Neutrophil (primary cell): ENCODE data around the gene C16orf90.

Experiments used
- H3K27ac ChIP-seq: fragments of 200-600 bp; sonication (generic); 2 replicates; pipeline ENCODE4 v1.5.1; 2016; ENCODE audit warnings: mild to moderate bottlenecking, moderate library complexity
- H3K27me3 ChIP-seq: fragments of 200-600 bp; sonication (generic); 2 replicates; pipeline ENCODE4 v1.6.0; 2016; ENCODE audit warnings: mild to moderate bottlenecking
- H3K36me3 ChIP-seq: fragments of 200-600 bp; sonication (generic); 2 replicates; pipeline ENCODE4 v1.5.1; 2017
- H3K4me1 ChIP-seq, 2 experiments: fragments of 200-600 bp in 1 of 2; sonication (generic) in 1 of 2; 1 replicate in 1 of 2; 2 replicates in 1 of 2; pipeline versions ENCODE4 v1.5.1 to v1.6.1; 2013 to 2016; ENCODE audit warnings: low read depth in 1 of 2, low read length in 1 of 2, mild to moderate bottlenecking in 1 of 2, moderate library complexity in 1 of 2; ENCODE audit not compliant: control insufficient read depth in 1 of 2, insufficient read depth in 1 of 2
- H3K4me3 ChIP-seq, 2 experiments: fragments of 200-600 bp in 1 of 2; sonication (generic) in 1 of 2; 1 replicate in 1 of 2; 2 replicates in 1 of 2; pipeline ENCODE4 v1.5.1; 2013 to 2016; ENCODE audit warnings: low read depth in 1 of 2, low read length in 1 of 2, mild to moderate bottlenecking in 1 of 2, moderate library complexity in 1 of 2
- H3K9me3 ChIP-seq: fragments of 200-600 bp; sonication (generic); 2 replicates; pipeline ENCODE4 v1.5.1; 2016
- TF ChIP-seq, protein P1 (sequence below): fragments of 200-600 bp; sonication (generic); IDR thresholded peaks from 2 replicates; pipeline ENCODE4 v1.5.1; 2016; ENCODE audit warnings: antibody characterized with exemption

C16orf90 gene, protein sequence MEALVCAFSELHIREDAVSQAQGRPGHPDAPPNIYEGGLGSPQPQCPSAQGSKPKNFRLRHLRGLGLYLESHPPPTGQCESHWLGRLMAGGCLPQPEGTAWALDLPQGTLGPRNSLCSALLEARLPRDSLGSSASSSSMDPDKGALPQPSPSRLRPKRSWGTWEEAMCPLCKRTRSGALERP

DNA sequence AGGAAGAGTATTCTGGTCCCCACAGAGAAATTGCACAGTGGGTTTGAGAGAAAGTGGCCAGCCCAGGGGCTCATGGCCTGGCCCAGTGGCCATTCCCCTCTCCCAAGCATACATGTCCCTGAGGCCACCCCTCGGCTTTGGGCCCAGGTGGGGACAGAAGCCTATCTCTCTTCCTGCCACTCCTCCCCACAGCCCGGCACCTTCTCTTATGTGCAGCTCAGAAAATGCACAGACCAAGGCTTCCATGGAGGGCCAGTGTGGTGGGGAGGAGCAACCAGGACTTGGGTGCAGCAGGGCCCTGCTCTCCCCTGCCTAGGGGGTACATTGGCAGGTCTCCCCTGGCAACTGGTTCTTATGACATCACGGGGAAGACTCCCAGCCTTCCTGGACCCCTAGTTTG is at the start of gene C16orf90:
Gene C16orf90 (minus strand): TSS at position 314 of the 400 bp plus-strand sequence. CDS start 68 bp downstream, at position 246.
- H3K9me3 ChIP-seq, result no peaks in the 10 kb centered on the region
- TF ChIP-seq, protein P1, sequence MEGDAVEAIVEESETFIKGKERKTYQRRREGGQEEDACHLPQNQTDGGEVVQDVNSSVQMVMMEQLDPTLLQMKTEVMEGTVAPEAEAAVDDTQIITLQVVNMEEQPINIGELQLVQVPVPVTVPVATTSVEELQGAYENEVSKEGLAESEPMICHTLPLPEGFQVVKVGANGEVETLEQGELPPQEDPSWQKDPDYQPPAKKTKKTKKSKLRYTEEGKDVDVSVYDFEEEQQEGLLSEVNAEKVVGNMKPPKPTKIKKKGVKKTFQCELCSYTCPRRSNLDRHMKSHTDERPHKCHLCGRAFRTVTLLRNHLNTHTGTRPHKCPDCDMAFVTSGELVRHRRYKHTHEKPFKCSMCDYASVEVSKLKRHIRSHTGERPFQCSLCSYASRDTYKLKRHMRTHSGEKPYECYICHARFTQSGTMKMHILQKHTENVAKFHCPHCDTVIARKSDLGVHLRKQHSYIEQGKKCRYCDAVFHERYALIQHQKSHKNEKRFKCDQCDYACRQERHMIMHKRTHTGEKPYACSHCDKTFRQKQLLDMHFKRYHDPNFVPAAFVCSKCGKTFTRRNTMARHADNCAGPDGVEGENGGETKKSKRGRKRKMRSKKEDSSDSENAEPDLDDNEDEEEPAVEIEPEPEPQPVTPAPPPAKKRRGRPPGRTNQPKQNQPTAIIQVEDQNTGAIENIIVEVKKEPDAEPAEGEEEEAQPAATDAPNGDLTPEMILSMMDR, result no peak
- peaks cover 3 to 6% of the 10 kb centered on the region in 2 experiments for H3K4me1 ChIP-seq
- H3K4me3 ChIP-seq, result no peak within 1 kb of the TSS
- peaks cover 13% of the 10 kb centered on the region for H3K27me3 ChIP-seq
- no peak within 1 kb of the TSS for H3K27ac ChIP-seq
- no peaks in the 10 kb centered on the region for H3K36me3 ChIP-seq

DNA sequence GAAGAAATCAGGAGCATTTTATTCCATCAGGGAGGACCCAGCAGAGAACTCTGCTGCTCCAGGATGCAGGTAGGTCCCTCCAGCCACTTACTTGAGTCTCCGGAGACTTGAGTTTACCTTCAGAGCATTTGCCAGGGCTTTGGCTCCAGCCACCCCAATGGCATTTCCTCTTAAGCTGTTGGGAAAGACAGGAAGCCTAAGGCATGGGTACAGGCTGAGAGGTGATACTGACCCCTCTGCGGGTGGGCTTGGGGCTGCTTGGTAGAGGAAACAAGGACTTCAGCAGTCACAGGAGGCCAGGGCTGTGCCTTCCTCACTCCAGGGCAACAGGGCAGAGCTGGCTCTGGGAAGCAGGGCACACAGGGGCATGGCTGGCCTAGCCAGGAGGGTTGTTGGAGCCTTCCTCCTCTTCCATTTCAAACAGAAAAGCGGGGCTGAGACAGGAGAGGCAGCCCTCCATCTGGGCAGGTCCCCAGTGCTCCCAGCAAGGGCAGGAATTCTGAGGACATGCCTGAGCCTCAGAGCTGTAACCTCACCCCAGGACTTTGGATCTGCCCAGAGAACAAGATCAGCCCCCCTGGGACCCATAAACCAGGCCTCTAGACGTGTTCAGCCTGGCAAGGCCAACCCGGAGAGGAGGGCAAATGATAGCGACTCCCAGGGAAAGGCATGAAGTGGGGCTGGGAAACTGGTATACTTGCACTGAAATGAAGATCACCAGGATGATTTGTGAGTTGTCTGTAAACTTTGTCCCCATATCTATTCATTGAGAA is 47.5 kb upstream of the C16orf90 start:
- TF ChIP-seq, protein P1, result no peak
- no peaks in the 10 kb centered on the region for H3K36me3 ChIP-seq
- no peaks in the 10 kb centered on the region for H3K27me3 ChIP-seq
- no peaks in the 10 kb centered on the region for H3K9me3 ChIP-seq
- H3K27ac ChIP-seq, result no peak overlapping the region
- no peaks in the 10 kb centered on the region for H3K4me1 ChIP-seq
- H3K4me3 ChIP-seq, result no peak overlapping the region

DNA sequence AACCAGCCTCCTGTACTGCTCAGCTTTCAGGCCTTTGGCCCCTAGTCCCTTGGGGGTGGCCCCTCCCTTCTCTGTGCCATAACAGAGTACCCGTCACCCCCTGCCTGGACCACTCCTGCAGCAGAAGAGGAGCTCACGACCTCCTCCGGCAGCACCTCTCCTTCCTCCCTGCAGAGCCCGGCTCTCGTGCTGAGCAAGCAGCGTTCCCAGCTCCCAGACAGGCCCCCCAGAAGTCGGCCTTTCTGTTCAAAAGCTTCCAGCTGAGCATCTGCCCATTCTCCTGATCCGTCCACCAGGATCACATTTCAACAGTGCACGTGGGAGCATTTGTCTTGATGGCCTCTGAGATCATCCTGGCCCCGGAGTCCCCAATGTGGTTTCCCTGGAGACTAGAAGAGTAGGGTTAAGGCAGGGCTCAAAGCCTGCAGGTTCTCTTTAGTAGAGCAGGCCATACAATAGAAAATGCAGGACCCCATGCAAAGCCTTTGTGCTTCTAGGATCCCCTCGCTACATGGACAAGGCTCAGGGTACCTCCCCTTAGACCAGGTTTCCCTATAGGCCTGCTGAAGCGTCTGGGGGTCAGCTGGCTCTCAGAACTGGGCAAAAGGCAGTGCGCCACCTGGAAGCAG is 46.4 kb upstream of the C16orf90 start:
- no peaks in the 10 kb centered on the region for H3K27me3 ChIP-seq
- no peaks in the 10 kb centered on the region for H3K4me1 ChIP-seq
- H3K4me3 ChIP-seq, result no peak overlapping the region
- H3K36me3 ChIP-seq, result no peaks in the 10 kb centered on the region
- TF ChIP-seq, protein P1, result no peak
- no peaks in the 10 kb centered on the region for H3K9me3 ChIP-seq
- H3K27ac ChIP-seq, result no peak overlapping the region

DNA sequence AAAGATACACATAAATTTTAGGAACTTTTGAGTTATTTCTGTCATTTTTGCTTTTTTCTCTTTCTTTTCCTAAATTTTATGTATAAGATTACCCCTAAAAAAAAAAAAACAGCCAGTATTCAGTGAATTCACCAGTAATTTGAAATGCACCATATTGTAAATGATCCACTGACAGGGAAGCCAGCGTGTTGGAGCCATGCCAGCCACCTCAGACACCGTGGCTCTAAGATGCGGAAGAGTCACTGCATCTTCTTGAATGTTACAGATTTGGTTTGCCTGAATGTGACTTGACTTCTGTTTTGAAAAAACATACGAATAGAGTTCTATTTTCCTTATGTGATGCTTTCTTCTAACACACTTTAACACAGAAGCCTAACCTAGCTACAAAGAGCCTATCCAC is 42.9 kb upstream of the C16orf90 start:
- no peaks in the 10 kb centered on the region for H3K9me3 ChIP-seq
- H3K36me3 ChIP-seq, result no peaks in the 10 kb centered on the region
- no peaks in the 10 kb centered on the region for H3K27me3 ChIP-seq
- no peak overlapping the region for H3K27ac ChIP-seq
- H3K4me1 ChIP-seq, result no peaks in the 10 kb centered on the region
- no peak overlapping the region for H3K4me3 ChIP-seq
- TF ChIP-seq, protein P1, result no peak

DNA sequence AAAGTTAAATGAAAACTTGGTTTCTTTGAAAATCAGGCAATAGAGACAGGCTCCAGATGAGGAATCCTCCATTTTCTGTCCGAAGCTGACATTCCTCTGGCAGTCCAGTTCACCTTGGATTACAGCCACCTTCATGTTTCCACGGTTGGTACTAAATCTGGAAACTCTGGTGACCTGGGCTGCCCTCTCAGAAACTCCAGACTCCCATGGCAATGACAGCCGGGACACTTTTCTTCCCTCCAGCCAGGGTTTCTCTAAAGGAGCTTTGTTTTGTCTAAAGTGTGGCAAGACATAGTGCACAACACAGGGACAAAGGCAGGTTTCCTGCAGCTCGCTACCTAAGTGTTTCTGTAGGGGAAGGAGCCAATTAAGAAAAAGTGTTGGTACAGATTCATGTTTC is 41.6 kb upstream of the C16orf90 start:
- H3K4me1 ChIP-seq, result no peaks in the 10 kb centered on the region
- no peak overlapping the region for H3K27ac ChIP-seq
- H3K4me3 ChIP-seq, result no peak overlapping the region
- H3K27me3 ChIP-seq, result no peaks in the 10 kb centered on the region
- H3K9me3 ChIP-seq, result no peaks in the 10 kb centered on the region
- TF ChIP-seq, protein P1, result no peak
- no peaks in the 10 kb centered on the region for H3K36me3 ChIP-seq
